GM20000 (cell line): ENCODE results near the gene TNS3.

ENCODE experiments used
- DNase-seq: peaks from one replicate; pipeline ENCODE4 v3.0.0; 2012; ENCODE audit warnings: low spot score
- TF ChIP-seq, protein P1 (sequence below): IDR thresholded peaks from 2 replicates; pipeline ENCODE4 v1.5.1; 2012; ENCODE audit warnings: mild to moderate bottlenecking, control low read depth; ENCODE audit errors: extremely low read depth, missing control alignments

The TNS3 gene

DNA sequence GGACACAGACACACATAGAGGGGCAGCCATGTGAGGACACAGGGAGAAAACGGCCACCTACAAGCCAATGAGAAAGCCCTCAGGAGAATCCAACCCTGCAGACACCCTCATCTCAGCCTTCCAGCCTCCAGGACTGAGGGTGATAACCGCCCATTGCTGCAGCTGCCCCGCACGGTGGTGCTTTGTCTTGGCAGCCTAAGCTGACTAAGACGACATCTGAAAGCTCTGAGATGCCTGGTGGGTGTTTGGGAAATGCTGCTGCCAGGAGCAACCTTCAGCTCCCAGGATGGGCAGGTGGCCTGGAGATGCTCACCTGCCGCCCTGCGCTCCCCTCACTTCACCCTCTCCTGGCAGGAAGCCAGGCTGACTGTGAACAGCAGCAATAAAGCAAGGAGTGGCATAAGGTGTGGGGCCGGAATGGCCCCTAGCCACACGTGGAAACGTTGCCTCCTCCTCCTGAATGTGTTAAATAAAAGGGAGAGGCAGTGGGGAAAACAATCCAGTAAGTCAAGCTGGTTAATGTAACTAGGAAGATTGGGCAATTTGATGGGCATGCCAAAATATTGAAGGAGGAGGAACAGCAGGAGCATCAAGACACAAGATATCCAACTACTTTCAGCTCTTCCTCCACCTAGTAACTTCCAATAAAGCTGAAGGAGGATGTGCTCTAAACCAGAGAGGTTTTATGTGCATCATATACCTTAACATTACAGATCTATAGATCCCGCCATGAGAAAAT is 121.5 kb downstream of the TNS3 start:
- no peak for DNase-seq
- TF ChIP-seq, protein P1, sequence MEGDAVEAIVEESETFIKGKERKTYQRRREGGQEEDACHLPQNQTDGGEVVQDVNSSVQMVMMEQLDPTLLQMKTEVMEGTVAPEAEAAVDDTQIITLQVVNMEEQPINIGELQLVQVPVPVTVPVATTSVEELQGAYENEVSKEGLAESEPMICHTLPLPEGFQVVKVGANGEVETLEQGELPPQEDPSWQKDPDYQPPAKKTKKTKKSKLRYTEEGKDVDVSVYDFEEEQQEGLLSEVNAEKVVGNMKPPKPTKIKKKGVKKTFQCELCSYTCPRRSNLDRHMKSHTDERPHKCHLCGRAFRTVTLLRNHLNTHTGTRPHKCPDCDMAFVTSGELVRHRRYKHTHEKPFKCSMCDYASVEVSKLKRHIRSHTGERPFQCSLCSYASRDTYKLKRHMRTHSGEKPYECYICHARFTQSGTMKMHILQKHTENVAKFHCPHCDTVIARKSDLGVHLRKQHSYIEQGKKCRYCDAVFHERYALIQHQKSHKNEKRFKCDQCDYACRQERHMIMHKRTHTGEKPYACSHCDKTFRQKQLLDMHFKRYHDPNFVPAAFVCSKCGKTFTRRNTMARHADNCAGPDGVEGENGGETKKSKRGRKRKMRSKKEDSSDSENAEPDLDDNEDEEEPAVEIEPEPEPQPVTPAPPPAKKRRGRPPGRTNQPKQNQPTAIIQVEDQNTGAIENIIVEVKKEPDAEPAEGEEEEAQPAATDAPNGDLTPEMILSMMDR = no peak

DNA sequence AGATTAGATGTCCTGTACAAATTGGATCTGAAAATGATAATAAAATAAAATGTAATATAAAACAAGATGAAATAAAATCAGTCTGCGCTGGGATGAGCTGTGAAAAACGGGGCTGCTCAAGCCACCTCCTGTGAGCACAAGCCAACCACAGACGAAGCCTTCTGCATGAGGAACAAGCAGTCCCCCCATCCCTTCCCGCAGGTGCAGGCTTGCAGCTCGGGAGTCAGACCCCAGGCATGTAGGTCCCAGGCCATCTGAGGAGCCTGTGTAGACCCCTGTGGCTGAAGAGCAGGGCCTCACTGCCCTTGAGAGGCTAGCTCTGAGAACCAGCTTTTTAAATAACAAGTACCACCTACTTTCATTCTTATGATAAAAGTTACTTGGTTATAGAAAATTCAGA is 123.4 kb downstream of the TNS3 start:
- TF ChIP-seq, protein P1 = no peak
- DNase-seq = no peak

DNA sequence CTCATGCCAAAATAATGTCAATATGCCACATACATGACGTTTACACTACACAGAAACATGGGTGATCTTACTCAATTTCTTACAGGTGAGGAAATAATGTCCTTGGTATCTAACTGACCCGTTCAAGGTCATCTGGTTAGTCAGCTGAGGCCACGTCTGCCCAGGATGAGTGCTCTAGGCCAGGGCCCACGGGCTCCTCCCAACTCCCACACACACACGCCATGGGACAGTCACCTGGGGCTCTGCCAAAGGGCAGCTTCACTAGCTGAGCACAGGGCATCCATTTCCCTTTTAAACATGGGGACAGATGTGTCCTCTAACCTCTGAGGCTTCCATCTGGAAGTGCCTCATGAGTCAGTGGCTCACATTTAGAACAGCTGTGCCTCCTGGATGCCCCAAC is 123.9 kb downstream of the TNS3 start:
- DNase-seq = no peak
- TF ChIP-seq, protein P1 = no peak

DNA sequence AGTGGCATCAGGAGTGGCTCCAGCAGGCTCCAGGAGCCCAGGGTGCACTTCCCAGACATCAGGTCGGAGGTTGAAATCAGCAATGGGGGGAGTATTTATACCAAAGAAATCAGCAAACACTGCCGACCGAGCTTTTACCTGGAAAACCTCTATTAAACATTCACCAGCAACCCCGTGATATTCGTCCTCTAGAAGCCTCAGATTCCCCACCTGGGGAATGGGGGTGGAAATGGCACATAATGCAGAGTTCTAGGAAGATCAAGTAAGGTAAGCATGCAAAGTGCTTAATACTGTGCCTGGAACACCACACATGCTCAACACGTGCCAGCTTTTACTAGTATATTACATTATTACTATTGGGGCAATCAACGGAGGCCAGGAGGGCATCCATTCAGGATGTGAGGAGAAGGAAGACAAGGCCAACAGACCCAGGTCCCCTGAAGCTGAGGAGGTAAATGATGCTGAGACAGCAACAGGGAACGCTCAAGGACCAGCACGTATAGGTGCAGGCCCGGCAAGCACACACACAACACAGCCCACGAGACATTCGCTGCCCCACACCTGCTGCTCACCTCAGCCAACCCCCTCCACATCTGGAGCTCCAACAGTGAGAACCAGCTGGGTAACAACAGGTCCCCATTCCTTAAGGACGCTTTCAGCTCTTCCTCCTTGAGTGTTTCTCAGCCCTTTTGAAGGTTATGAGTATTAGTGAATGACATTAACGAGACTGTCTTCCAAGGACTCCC is 125.5 kb downstream of the TNS3 start:
- no peak for DNase-seq
- TF ChIP-seq, protein P1 = no peak

DNA sequence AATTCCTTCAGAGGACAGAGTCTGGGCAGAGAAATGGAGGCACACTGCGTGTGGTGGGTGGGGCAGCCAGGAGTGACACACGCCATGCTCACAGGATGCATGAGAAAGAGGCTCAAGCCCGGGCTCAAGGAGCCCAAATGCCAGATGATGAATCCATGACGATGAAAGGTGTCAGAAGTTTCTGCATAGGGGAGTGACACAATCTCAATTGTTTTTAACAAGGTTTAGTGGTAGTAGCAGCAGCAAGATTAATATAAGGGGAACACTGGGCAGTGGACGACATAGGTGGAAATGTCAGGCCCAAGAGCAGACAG is 126.1 kb downstream of the TNS3 start:
- TF ChIP-seq, protein P1 = no peak
- DNase-seq = no peak

DNA sequence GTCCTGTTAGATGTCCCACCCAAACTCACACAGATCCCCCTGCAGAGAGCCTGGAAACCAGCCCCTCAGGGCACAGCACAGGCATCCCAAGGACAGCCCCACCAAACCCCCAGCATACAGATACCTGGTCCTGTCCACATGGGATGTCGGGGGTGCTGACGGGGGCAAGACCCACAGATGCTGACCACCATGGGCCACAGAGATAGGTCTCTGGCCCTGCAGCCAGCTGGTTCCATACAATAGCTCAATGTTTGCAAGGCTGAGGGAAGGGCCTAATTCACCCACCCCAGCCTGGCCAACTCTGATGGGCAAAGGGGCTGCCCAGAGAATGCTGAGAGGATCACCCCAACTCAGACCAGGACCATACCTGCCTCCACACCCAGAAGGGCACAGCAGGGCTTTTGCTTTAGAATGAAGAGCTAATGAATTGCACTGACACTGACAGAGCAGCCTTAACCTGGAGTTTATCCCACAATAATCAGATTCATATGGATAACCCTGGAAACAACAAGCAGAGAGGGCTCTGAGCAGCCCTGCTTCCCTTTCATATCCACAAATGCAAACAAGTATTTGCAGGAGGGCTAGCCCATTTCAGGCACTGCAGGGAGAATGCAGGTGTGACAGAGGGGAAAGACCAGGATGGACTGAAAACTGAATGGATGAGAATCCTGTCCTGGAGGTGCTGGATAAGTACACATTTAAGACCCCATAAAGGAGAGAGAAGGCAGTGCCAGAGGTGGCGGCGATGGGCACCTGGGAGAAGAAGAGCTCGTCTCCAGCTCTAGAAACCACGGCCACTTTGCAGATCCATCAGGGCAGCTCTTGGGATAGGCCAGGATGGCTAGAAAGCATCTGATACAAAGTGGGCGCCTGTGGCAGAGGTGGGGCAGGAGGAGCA is 126.7 kb downstream of the TNS3 start:
- no peak for DNase-seq

More for the DNA sequence above, 126.7 kb downstream of the TNS3 start:
- TF ChIP-seq, protein P1 = no peak
